AG09309 (cell line): ENCODE measurements around the gene XRN2.
A peak's percentile ranks its signal among the peaks of the same experiment; 100 is the strongest.

Experiments
- DNase-seq: peaks from one replicate; pipeline ENCODE4 v3.0.0-alpha.2; 2010; ENCODE audit warnings: low read depth
- H3K4me3 ChIP-seq: 2 replicates; pipeline ENCODE4 v1.5.1; 2011; ENCODE audit warnings: mild to moderate bottlenecking, low read depth, low read length, moderate library complexity; ENCODE audit not compliant: control insufficient read depth
- TF ChIP-seq, protein P1 (sequence below): IDR thresholded peaks from 2 replicates; pipeline ENCODE4 v1.5.1; 2011; ENCODE audit warnings: mild to moderate bottlenecking, low read depth, low read length, inconsistent platforms; ENCODE audit not compliant: insufficient read depth, control insufficient read depth; ENCODE audit errors: missing control alignments

XRN2 gene

DNA sequence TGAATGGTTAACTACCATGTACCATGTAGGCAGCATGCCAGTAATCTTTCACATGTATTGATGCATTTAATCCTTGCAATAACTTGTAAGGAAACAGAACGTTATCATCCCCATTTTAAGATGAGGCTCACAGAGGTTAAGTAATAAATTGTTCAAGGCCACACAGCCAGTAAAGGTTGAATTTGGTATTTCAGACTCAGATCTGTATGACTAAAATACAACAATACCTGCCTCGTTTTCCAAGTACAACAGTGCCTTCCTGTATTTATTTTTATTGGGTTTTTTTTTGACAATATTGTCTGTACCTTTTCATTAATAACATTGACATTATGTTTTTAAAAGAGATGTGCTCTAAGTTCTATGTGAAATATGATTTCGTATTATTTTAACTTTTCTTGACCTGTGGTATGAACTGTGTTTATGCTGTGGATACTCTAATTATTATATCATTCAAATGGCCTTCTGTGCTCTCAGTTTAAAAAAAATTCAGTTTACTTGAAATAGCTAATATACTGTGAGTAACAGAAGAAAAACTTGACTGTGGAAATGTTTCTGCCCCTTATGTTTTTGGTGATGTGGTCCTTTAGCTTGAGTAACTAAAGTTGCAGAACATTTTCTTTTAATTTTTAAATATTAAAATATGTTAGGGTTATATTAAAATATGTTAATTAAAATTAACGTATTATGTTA is 39.7 kb downstream of the XRN2 start:
- H3K4me3 ChIP-seq, result no peak overlapping the region
- no peak for DNase-seq
- TF ChIP-seq, protein P1, sequence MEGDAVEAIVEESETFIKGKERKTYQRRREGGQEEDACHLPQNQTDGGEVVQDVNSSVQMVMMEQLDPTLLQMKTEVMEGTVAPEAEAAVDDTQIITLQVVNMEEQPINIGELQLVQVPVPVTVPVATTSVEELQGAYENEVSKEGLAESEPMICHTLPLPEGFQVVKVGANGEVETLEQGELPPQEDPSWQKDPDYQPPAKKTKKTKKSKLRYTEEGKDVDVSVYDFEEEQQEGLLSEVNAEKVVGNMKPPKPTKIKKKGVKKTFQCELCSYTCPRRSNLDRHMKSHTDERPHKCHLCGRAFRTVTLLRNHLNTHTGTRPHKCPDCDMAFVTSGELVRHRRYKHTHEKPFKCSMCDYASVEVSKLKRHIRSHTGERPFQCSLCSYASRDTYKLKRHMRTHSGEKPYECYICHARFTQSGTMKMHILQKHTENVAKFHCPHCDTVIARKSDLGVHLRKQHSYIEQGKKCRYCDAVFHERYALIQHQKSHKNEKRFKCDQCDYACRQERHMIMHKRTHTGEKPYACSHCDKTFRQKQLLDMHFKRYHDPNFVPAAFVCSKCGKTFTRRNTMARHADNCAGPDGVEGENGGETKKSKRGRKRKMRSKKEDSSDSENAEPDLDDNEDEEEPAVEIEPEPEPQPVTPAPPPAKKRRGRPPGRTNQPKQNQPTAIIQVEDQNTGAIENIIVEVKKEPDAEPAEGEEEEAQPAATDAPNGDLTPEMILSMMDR, result no peak

DNA sequence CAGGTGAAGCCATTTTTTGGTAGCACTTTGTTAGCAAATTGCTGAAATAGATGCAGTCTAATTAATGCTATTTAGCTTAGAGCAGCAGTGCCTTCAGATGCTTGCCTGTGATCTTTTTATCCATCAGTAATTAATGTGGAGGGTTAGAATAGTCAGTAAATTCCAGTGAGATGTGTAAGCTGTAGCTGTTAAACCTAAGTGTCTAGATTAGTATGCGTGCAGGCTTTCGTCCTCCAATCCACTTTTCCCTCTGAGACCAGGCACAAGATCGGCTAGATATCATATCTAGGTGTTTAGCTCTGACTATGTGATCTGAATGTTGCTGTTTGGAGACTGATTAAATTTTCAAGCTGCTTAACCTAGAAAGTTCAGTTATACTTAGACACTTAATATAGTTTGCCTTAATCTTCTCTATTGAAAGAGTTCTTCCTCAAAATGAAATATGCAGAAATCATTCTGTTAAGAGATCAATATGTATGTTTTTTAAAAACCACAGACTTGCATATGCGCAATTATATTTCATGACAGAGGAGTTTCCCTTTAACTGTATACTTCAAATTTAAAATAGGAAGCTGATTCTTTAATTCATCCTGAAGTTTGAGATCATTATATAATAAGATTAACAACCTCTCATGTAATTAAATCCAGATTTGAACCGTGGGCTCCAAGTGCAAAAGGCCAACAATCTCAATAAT is 41.2 kb downstream of the XRN2 start:
- TF ChIP-seq, protein P1, result no peak
- no peak overlapping the region for H3K4me3 ChIP-seq
- no peak for DNase-seq

DNA sequence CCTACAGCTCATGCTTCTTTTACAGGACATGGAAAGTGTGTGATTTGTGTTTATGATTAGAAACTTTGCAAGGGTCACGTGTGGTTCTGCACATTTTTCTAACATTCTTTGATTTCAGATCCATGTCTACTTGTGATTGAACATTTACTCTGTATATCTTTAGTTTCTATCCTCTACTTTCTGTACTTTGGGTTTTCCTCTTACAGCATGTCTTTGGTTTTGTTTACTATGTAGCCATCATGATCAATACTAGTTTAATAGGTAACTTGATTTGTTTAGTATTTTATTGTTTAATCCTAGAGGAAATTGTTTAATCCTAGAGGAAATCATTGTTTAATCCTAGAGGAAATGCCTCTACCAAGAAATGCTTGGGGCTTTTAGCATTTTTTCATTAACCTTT is 41.8 kb downstream of the XRN2 start:
- H3K4me3 ChIP-seq, result no peak overlapping the region
- no peak for DNase-seq
- TF ChIP-seq, protein P1, result no peak

DNA sequence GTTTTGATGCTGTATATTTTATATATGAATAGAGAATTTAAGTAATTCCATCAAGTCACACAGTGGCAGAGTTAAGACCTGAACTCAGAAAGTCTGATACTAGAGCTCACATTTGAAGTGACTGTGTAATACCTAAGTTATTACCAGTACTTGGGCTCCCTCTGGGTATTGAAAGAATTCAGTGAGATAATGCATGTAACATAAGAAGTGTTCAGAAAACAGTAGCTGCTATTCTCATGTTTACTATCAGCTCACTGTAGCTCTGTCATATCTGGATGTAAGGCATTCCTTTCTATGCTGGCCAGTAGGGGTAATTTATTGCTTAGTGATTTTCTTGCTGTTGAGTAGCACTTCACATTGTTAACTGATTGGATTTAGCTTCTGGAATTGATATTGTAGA is 49.6 kb downstream of the XRN2 start:
- H3K4me3 ChIP-seq, result no peak overlapping the region
- DNase-seq, result peak; percentile 2
- TF ChIP-seq, protein P1, result no peak

DNA sequence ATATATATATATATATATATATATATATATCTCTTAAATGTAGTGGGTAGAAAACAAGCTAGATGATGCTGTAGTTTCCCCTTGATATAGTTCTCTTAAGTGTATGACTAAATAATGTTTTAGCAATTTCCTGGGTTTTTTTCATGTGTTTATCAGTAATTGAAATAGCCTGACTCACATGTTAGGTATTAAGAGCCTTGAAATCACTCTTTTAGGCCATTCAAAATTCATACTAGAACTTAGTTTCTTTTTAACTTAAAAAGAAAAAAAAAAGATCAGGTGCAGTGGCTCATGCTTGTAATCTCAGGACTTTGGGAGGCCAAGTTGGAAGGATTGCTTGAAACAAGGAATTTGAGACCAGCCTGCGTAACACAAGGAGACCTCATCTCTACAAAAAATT is 50.1 kb downstream of the XRN2 start:
- H3K4me3 ChIP-seq, result no peak overlapping the region
- peak; percentile 21 for DNase-seq
- TF ChIP-seq, protein P1, result no peak

DNA sequence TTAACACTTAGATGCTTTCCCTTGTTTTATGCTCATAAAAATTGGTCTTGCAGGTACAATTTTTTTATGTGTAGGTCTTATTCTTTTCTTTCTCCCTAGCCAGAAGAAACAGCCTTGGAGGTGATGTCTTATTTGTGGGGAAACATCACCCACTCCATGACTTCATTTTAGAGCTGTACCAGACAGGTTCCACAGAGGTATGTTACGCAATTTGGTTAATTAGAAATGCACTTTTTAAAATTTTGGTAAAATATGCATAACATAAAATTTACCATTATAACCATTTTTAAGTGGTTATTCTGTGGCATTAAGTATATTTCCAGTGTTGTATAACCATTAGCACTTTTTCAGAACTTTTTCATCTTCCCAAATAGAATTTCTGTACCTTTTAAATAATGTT is 52.9 kb downstream of the XRN2 start:
- TF ChIP-seq, protein P1, result no peak

More for the DNA sequence above, 52.9 kb downstream of the XRN2 start:
- no peak for DNase-seq
- no peak overlapping the region for H3K4me3 ChIP-seq
